Measurements from ENCODE around the gene C1QTNF12.

C1QTNF12 gene

GRCh38 chr1:1215881-1216605 lies 30.5 kb downstream of the C1QTNF12 start:
- H3K4me2 ChIP-seq (ENCODE audit: low read depth, low read length): no peak overlapping the region

GRCh38 chr1:1215080-1215676 lies 31.3 kb downstream of the C1QTNF12 start:
- DNase-seq: no peak
- 0 out of 2 replicates have a peak, but pooled peaks cover 2% of the 10 kb centered on the region for H3F3A ChIP-seq (ENCODE audit: insufficient read depth, low read length)
- H3K4me2 ChIP-seq (ENCODE audit: low read depth, low read length): no peak overlapping the region
- H3K9me2 ChIP-seq (replicated peaks; ENCODE audit: insufficient read depth, low read length): no peaks in the 10 kb centered on the region
- H3K9ac ChIP-seq (ENCODE audit: low read length): no peak overlapping the region
- H3K4me3 ChIP-seq (ENCODE audit: low read length): no peak overlapping the region
- H2AFZ ChIP-seq (ENCODE audit: low read length): no peak overlapping the region
- H3K27ac ChIP-seq (ENCODE audit: low read length): no peak overlapping the region
- TF ChIP-seq CTCF (IDR thresholded peaks at IDR 0.05; ENCODE audit: low read length): no peak
- TF ChIP-seq EZH2phosphoT487 (IDR thresholded peaks at IDR 0.05; ENCODE audit: low read length): no peak
- TF ChIP-seq EZH2 (optimal IDR thresholded peaks at IDR 0.05; ENCODE audit: low read depth, low read length): no peak
- peaks cover 24% of the 10 kb centered on the region for H3K27me3 ChIP-seq (replicated peaks; ENCODE audit: insufficient read depth, low read length)
- H4K20me1 ChIP-seq (ENCODE audit: insufficient read depth, low read length): no peaks in the 10 kb centered on the region
- H3K4me1 ChIP-seq (ENCODE audit: low read length): no peaks in the 10 kb centered on the region
- H3K9me3 ChIP-seq (replicated peaks; ENCODE audit: insufficient read depth, low read length): no peaks in the 10 kb centered on the region
- no peaks in the 10 kb centered on the region for H3K36me3 ChIP-seq (replicated peaks; ENCODE audit: insufficient read depth, low read length)
- no peaks in the 10 kb centered on the region for H3K79me2 ChIP-seq (ENCODE audit: low read length)

More at GRCh38 chr1:1215881-1216605, 30.5 kb downstream of the C1QTNF12 start:
- Histone ChIP-seq H3K27ac (ENCODE audit: low read length) (no peak overlapping the region), H3K27me3 (replicated peaks; ENCODE audit: insufficient read depth, low read length) (peaks cover 15% of the 10 kb centered on the region), H3K9me2 (replicated peaks; ENCODE audit: insufficient read depth, low read length) (no peaks in the 10 kb centered on the region), H3K9ac (ENCODE audit: low read length) (no peak overlapping the region), H3K4me1 (ENCODE audit: low read length) (no peaks in the 10 kb centered on the region), H3K4me3 (ENCODE audit: low read length) (no peak overlapping the region), H3K79me2 (ENCODE audit: low read length) (no peaks in the 10 kb centered on the region), H4K20me1 (ENCODE audit: insufficient read depth, low read length) (no peaks in the 10 kb centered on the region), H3K9me3 (replicated peaks; ENCODE audit: insufficient read depth, low read length) (no peaks in the 10 kb centered on the region), H2AFZ (ENCODE audit: low read length) (no peak overlapping the region), H3K36me3 (replicated peaks; ENCODE audit: insufficient read depth, low read length) (no peaks in the 10 kb centered on the region), H3F3A (ENCODE audit: insufficient read depth, low read length) (0 out of 2 replicates have a peak, but pooled peaks cover 2% of the 10 kb centered on the region)
- no peak for DNase-seq
- TF ChIP-seq EZH2phosphoT487 (IDR thresholded peaks at IDR 0.05; ENCODE audit: low read length) (no peak), EZH2 (optimal IDR thresholded peaks at IDR 0.05; ENCODE audit: low read depth, low read length) (no peak), CTCF (IDR thresholded peaks at IDR 0.05; ENCODE audit: low read length) (no peak)

- Histone ChIP-seq H3K36me3 (replicated peaks; ENCODE audit: insufficient read depth, low read length) (no peaks in the 10 kb centered on the region), H3K9me2 (replicated peaks; ENCODE audit: insufficient read depth, low read length) (no peaks in the 10 kb centered on the region), H3K4me3 (ENCODE audit: low read length) (no peak within 1 kb of the TSS), H3K79me2 (ENCODE audit: low read length) (no peaks in the 10 kb centered on the region), H3K4me1 (ENCODE audit: low read length) (no peaks in the 10 kb centered on the region), H3K27me3 (replicated peaks; ENCODE audit: insufficient read depth, low read length) (peaks cover 38% of the 10 kb centered on the region), H2AFZ (ENCODE audit: low read length) (no peak within 1 kb of the TSS), H4K20me1 (ENCODE audit: insufficient read depth, low read length) (no peaks in the 10 kb centered on the region), H3K9ac (ENCODE audit: low read length) (no peak within 1 kb of the TSS), H3K4me2 (ENCODE audit: low read depth, low read length) (no peak within 1 kb of the TSS), H3K9me3 (replicated peaks; ENCODE audit: insufficient read depth, low read length) (no peaks in the 10 kb centered on the region), H3K27ac (ENCODE audit: low read length) (no peak within 1 kb of the TSS), H3F3A (ENCODE audit: insufficient read depth, low read length) (0 out of 2 replicates have a peak, but pooled peaks cover 2% of the 10 kb centered on the region)
- DNase-seq: no peak
- TF ChIP-seq CTCF (IDR thresholded peaks at IDR 0.05; ENCODE audit: low read length): no peak
- no peak for TF ChIP-seq EZH2 (optimal IDR thresholded peaks at IDR 0.05; ENCODE audit: low read depth, low read length)
- TF ChIP-seq EZH2phosphoT487 (IDR thresholded peaks at IDR 0.05; ENCODE audit: low read length): no peak
These were observed 32.9 kb downstream of the C1QTNF12 start, which contains the start of gene TNFRSF4 for GRCh38 chr1:1213345-1214265. TSS of gene TNFRSF4 (minus strand) at chr1:1214153. CDS start at chr1:1214127, 26 bp downstream.

Measured in MM.1S (cell line).